Left hindlimb (tissue), 1 donor: ENCODE results near the gene FCGR3B.
"Not testable (repeated sequence)": the region's sequence is repeated elsewhere in the genome, so short reads cannot be mapped to it uniquely, and the experiment has no call there.

Experiments
- DNase-seq: peaks from one replicate; pipeline ENCODE4 v3.0.0-alpha.2; 2018

The FCGR3B gene

GRCh38 chr1:161631076-161631475 lies at the start of gene FCGR3B:
FCGR3B (minus strand) TSS chr1:161631176; CDS start chr1:161631094, 82 bp downstream.
- no peak for DNase-seq

GRCh38 chr1:161678500-161678899 lies 47.5 kb upstream of the FCGR3B start:
- no peak for DNase-seq

- DNase-seq, result no peak
Observed at GRCh38 chr1:161676958-161677689, 46.1 kb upstream of the FCGR3B start.

- no peak for DNase-seq
Observed at GRCh38 chr1:161676441-161676840, 45.5 kb upstream of the FCGR3B start.

GRCh38 chr1:161674908-161675307 lies 43.9 kb upstream of the FCGR3B start:
- DNase-seq, result not testable (repeated sequence)

- DNase-seq, result not testable (repeated sequence)
Observed at GRCh38 chr1:161674447-161674846, 43.5 kb upstream of the FCGR3B start.

- DNase-seq, result not testable (repeated sequence)
Observed at GRCh38 chr1:161673437-161673836, 42.5 kb upstream of the FCGR3B start.

- DNase-seq, result not testable (repeated sequence)
Observed at GRCh38 chr1:161671045-161672020, 40.4 kb upstream of the FCGR3B start.

GRCh38 chr1:161664689-161665088 lies 33.7 kb upstream of the FCGR3B start:
- DNase-seq, result not testable (repeated sequence)

GRCh38 chr1:161663569-161663968 lies 32.6 kb upstream of the FCGR3B start:
- DNase-seq, result not testable (repeated sequence)

GRCh38 chr1:161662684-161663339 lies 31.8 kb upstream of the FCGR3B start, which contains the start of gene FCGR2B:
FCGR2B (plus strand) TSS chr1:161663143; CDS start chr1:161663242, 99 bp downstream.
- not testable (repeated sequence) for DNase-seq

- not testable (repeated sequence) for DNase-seq
Observed at GRCh38 chr1:161661660-161662311, 30.8 kb upstream of the FCGR3B start.

GRCh38 chr1:161658524-161658923 lies 27.5 kb upstream of the FCGR3B start:
- not testable (repeated sequence) for DNase-seq

GRCh38 chr1:161653971-161654370 lies 23.0 kb upstream of the FCGR3B start:
- not testable (repeated sequence) for DNase-seq

GRCh38 chr1:161653541-161653940 lies 22.6 kb upstream of the FCGR3B start:
- not testable (repeated sequence) for DNase-seq

- not testable (repeated sequence) for DNase-seq
Observed at GRCh38 chr1:161647507-161648360, 16.8 kb upstream of the FCGR3B start.

- not testable (repeated sequence) for DNase-seq
Observed at GRCh38 chr1:161644855-161645254, 13.9 kb upstream of the FCGR3B start.

GRCh38 chr1:161643481-161644208 lies 12.7 kb upstream of the FCGR3B start:
- DNase-seq, result not testable (repeated sequence)

- not testable (repeated sequence) for DNase-seq
Observed at GRCh38 chr1:161642697-161643096, 11.7 kb upstream of the FCGR3B start.

GRCh38 chr1:161639203-161639602 lies 8.2 kb upstream of the FCGR3B start:
- not testable (repeated sequence) for DNase-seq
